ENCODE data around the gene DNM1.

- TF ChIP-seq CTCF (IDR thresholded peaks at IDR 0.05) (no peak), POLR2A (IDR thresholded peaks at IDR 0.05) (no peak)
Measured at GRCh38 chr9:128175726-128176125, 27.5 kb upstream of the DNM1 start.
